IMR-90 (cell line): ENCODE measurements around the gene PFKFB2. TPM values are rescaled to one million over a fixed set of nuclear protein-coding genes. Genes with fewer than 3 reads are reported as not detected.

Source experiments
- ATAC-seq: fragments of 200-7000 bp; cut with Tn5 transposase; 2 replicates; pipeline ENCODE4 v1.9.1; 2020; ENCODE audit warnings: low read depth, mild to moderate bottlenecking, moderate library complexity
- BruUV-seq: library from RNA; stranded (reverse); fragments of 400-500 nt; replicated peaks from 2 replicates; lab custom pipeline; 2021; lab: Mats Ljungman, UMichigan
- CTCF ChIA-PET: fragments of 300-600 bp; formaldehyde crosslinking; extraction: SDS; loops from one replicate; lab custom pipeline; 2021; ENCODE audit warnings: antibody characterized with exemption; lab: Yijun Ruan, JAX
- POLR2A ChIA-PET: fragments of 300-600 bp; sonication (Branson Sonifier 250); formaldehyde crosslinking; loops from one replicate; lab custom pipeline; 2022; ENCODE audit warnings: antibody characterized with exemption; ENCODE audit not compliant: unreplicated experiment; lab: Charles Lee
- DNase-seq: peaks from one replicate; pipeline ENCODE4 v3.0.0; 2013
- H2AFZ ChIP-seq: replicated peaks from 2 replicates; pipeline ENCODE3; 2013; ENCODE audit warnings: low read length, mild to moderate bottlenecking; ENCODE audit not compliant: poor library complexity
- H2AK5ac ChIP-seq: 2 replicates; pipeline ENCODE4 v1.6.1; 2013; ENCODE audit warnings: low read depth, low read length, inconsistent platforms
- H2AK9ac ChIP-seq: replicated peaks from 2 replicates; pipeline ENCODE3; 2013; ENCODE audit warnings: mild to moderate bottlenecking, low read depth, low read length, moderate library complexity; ENCODE audit not compliant: poor library complexity
- H2BK120ac ChIP-seq: 2 replicates; pipeline ENCODE4 v1.6.1; 2013; ENCODE audit warnings: low read depth, low read length, inconsistent platforms
- H2BK15ac ChIP-seq: 3 replicates; pipeline ENCODE4 v1.6.1; 2013; ENCODE audit warnings: low read depth, low read length, inconsistent platforms
- H2BK20ac ChIP-seq: 2 replicates; pipeline ENCODE4 v1.6.1; 2013; ENCODE audit warnings: low read depth, mild to moderate bottlenecking, inconsistent platforms, low read length, moderate library complexity
- H2BK5ac ChIP-seq: 2 replicates; pipeline ENCODE4 v1.6.1; 2013; ENCODE audit warnings: mild to moderate bottlenecking, low read depth, low read length, inconsistent platforms; ENCODE audit not compliant: poor library complexity, severe bottlenecking
- H3K14ac ChIP-seq: replicated peaks from 2 replicates; pipeline ENCODE4 v1.6.1; 2013; ENCODE audit warnings: low read depth, low read length, inconsistent platforms
- H3K18ac ChIP-seq: 2 replicates; pipeline ENCODE4 v1.6.1; 2013; ENCODE audit warnings: low read depth, low read length, control low read depth
- H3K23ac ChIP-seq: 2 replicates; pipeline ENCODE4 v1.6.1; 2013; ENCODE audit warnings: low read depth, low read length, inconsistent platforms
- H3K27ac ChIP-seq: 2 replicates; pipeline ENCODE4 v1.5.1; 2013; ENCODE audit warnings: mild to moderate bottlenecking, control low read depth, low read length; ENCODE audit not compliant: insufficient read depth
- H3K27me3 ChIP-seq: 2 replicates; pipeline ENCODE4 v1.6.1; 2013; ENCODE audit warnings: low read length; ENCODE audit not compliant: control insufficient read depth, insufficient read depth
- H3K36me3 ChIP-seq: 2 replicates; pipeline ENCODE4 v1.6.1; 2013; ENCODE audit warnings: low read length, mixed read lengths; ENCODE audit not compliant: control insufficient read depth, insufficient read depth
- H3K4ac ChIP-seq: 2 replicates; pipeline ENCODE4 v1.6.1; 2013; ENCODE audit warnings: low read depth, low read length, inconsistent platforms
- H3K4me1 ChIP-seq: 2 replicates; pipeline ENCODE4 v1.6.1; 2013; ENCODE audit warnings: low read length, mixed read lengths; ENCODE audit not compliant: control insufficient read depth, insufficient read depth
- H3K4me2 ChIP-seq: 2 replicates; pipeline ENCODE4 v1.6.1; 2013; ENCODE audit warnings: low read depth, mild to moderate bottlenecking, control low read depth, low read length, moderate library complexity
- H3K4me3 ChIP-seq: 2 replicates; pipeline ENCODE4 v1.5.1; 2013; ENCODE audit warnings: low read depth, mild to moderate bottlenecking, control low read depth, low read length, moderate library complexity; ENCODE audit not compliant: insufficient read depth
- H3K56ac ChIP-seq: 2 replicates; pipeline ENCODE4 v1.6.1; 2013; ENCODE audit warnings: low read length, inconsistent platforms; ENCODE audit not compliant: insufficient read depth; ENCODE audit errors: extremely low read depth
- H3K79me1 ChIP-seq, 2 experiments: 2 replicates each; pipeline ENCODE4 v1.6.1; 2013; ENCODE audit warnings: low read length in 2 of 2, inconsistent platforms in 1 of 2, low read depth in 1 of 2
- H3K9ac ChIP-seq: 2 replicates; pipeline ENCODE4 v1.6.1; 2013; ENCODE audit warnings: low read depth, low read length, control low read depth
- H3K9me1 ChIP-seq: 2 replicates; pipeline ENCODE4 v1.6.1; 2013; ENCODE audit warnings: low read length, inconsistent platforms; ENCODE audit not compliant: insufficient read depth
- H3K9me3 ChIP-seq: 2 replicates; pipeline ENCODE4 v1.6.1; 2013; ENCODE audit warnings: low read length; ENCODE audit not compliant: control insufficient read depth, insufficient read depth
- H4K20me1 ChIP-seq: 2 replicates; pipeline ENCODE4 v1.6.1; 2013; ENCODE audit warnings: low read length, inconsistent platforms; ENCODE audit not compliant: insufficient read depth
- H4K5ac ChIP-seq: 2 replicates; pipeline ENCODE4 v1.6.1; 2013; ENCODE audit warnings: mild to moderate bottlenecking, low read depth, low read length, control low read depth
- H4K8ac ChIP-seq, 2 experiments: 2 replicates each; pipeline ENCODE4 v1.6.1; 2013; ENCODE audit warnings: low read depth in 2 of 2, low read length in 2 of 2, control low read depth in 1 of 2, inconsistent platforms in 1 of 2
- H4K91ac ChIP-seq: 2 replicates; pipeline ENCODE4 v1.6.1; 2013; ENCODE audit warnings: low read depth, low read length, inconsistent platforms; ENCODE audit not compliant: insufficient read depth
- MAFK ChIP-seq: IDR thresholded peaks from 2 replicates; pipeline ENCODE4 v1.6.1; 2012; ENCODE audit warnings: low read depth, low read length, improper control_type of control experiment
- WGBS, 2 experiments: methylation state at CpG; one replicate each; pipeline versions ENCODE4 v1.1.5 to v1.1.7; 2013; ENCODE audit warnings: missing lambda C conversion rate in 2 of 2; ENCODE audit not compliant: insufficient read length in 1 of 2; ENCODE audit errors: extremely low coverage in 2 of 2; 5-methylcytosine and 5-hydroxymethylcytosine counted together
- dilution Hi-C: fragments of 300-500 bp; cut with HindIII; formaldehyde crosslinking; loops from one replicate; pipeline ENCODE4 v1.14.3; 2018; ENCODE audit warnings: low sequenced_read_pairs; ENCODE audit not compliant: unreplicated experiment
- in situ Hi-C: fragments of 300-500 bp; cut with MboI; formaldehyde crosslinking; loops from 3 replicates; pipeline ENCODE4 v1.14.3; 2019; ENCODE audit warnings: low sequenced_read_pairs, inconsistent platforms, mixed read lengths
- intact Hi-C: fragments of 100-400 bp; cut with micrococcal nuclease; formaldehyde crosslinking; loops from 2 replicates; pipeline ENCODE4 v1.10.0; 2022
- polyA plus RNA-seq, 3 experiments: library from polyadenylated mRNA; depleted of rRNA; stranded (reverse); fragments of >200 nt; gene quantifications; 2 replicates each; pipeline ENCODE4 v1.2.3, GENCODE V29; 2012; ENCODE audit warnings: low replicate concordance in 1 of 3
- total RNA-seq: library from RNA; depleted of rRNA; stranded (reverse); fragments of >200 nt; gene quantifications from 2 replicates; pipeline ENCODE4 v1.2.3, GENCODE V29; 2012

The PFKFB2 gene
- total and polyA plus RNA-seq, 2 of the 4 experiments (the other 2 are of a cell fraction): 0.62 to 1.3 TPM

DNA sequence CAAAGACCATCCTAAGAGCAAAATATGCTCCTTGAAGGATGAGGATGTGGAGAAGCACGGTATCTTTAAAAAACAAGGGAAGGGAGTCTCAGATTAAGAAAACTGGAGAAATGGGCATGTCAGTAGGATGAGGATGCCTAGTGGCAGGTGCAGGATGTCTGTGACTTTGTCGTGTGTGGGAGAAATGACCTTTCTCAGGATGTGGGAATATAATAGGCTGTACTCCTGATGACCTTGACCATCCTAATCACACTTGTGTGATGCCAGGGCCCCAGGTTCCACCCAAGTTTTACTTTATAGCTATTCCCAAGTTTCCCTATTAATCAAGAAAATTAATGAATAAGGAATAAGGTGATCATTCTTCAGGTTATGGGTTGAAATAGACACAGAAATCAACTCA is 33.4 kb upstream of the PFKFB2 start:
- Histone ChIP-seq H3K18ac (no peak overlapping the region), H2AK9ac (no peak overlapping the region), H3K4me1 (peaks cover 2% of the 10 kb centered on the region), H2AK5ac (no peak overlapping the region), H2AFZ (no peak overlapping the region), H4K20me1 (no peaks in the 10 kb centered on the region), H3K9ac (no peak overlapping the region), H3K9me3 (no peaks in the 10 kb centered on the region), H3K36me3 (no peaks in the 10 kb centered on the region), H2BK20ac (no peak overlapping the region), H3K27ac (no peak overlapping the region), H2BK15ac (no peak overlapping the region), H3K4ac (no peak overlapping the region), H3K4me2 (no peak overlapping the region), H4K5ac (no peak overlapping the region), H3K4me3 (no peak overlapping the region), H4K91ac (no peak overlapping the region), H4K8ac (no peak overlapping the region), H3K9me1 (peaks cover 14% of the 10 kb centered on the region), H3K56ac (no peak overlapping the region), H3K23ac (no peak overlapping the region), H2BK120ac (no peak overlapping the region), H3K14ac (no peak overlapping the region), H3K27me3 (no peaks in the 10 kb centered on the region; the same call in 1 of the 2 replicates), H3K79me1 (no peaks in the 10 kb centered on the region), H2BK5ac (no peak overlapping the region)
- intact Hi-C loops: no loop called here
- in situ Hi-C loops: no loop called here
- WGBS, 2 experiments: no CpG with 5 or more reads among the region's 2 CpGs
- no peak for TF ChIP-seq MAFK
- dilution Hi-C loops: no loop called here
- DNase-seq: no peak
- BruUV-seq: no TSS peak
- no peak for ATAC-seq
- CTCF ChIA-PET: no interaction called here
- POLR2A ChIA-PET: no interaction called here
